ENCODE data around the gene SHLD3. TPM values are rescaled to one million over a fixed set of nuclear protein-coding genes. Genes with fewer than 3 reads are reported as not detected.
"Not testable (repeated sequence)": the region's sequence is repeated elsewhere in the genome, so short reads cannot be mapped to it uniquely, and the experiment has no call there.

SHLD3 gene, protein sequence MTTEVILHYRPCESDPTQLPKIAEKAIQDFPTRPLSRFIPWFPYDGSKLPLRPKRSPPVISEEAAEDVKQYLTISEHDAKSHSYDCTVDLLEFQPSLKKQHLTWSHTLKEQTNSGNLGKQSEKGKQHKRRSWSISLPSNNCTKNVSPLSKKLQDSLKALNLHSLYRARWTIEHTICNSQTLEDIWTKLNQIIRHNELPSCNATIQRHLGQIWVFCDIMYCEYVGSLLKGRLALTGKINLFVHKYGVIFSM
- 7.6 and 9.6 TPM in 2 replicates for polyA plus RNA-seq (2014; cell fraction: cytosol; rRNA removed)
- 6.4 and 7.5 TPM in 2 replicates for polyA plus RNA-seq (2014; cell fraction: nucleus; rRNA removed)

GRCh38 chr5:65624571-65625555 is at the start of gene SHLD3, which contains the start of gene TRAPPC13:
Gene SHLD3 (plus strand): TSS chr5:65625027. CDS start chr5:65629588, 4,561 bp downstream.
Gene TRAPPC13 (plus strand): TSS chr5:65625027. CDS start chr5:65625061, 34 bp downstream.
- peak; percentile 94 for DNase-seq (ENCODE audit: low spot score)

DNA sequence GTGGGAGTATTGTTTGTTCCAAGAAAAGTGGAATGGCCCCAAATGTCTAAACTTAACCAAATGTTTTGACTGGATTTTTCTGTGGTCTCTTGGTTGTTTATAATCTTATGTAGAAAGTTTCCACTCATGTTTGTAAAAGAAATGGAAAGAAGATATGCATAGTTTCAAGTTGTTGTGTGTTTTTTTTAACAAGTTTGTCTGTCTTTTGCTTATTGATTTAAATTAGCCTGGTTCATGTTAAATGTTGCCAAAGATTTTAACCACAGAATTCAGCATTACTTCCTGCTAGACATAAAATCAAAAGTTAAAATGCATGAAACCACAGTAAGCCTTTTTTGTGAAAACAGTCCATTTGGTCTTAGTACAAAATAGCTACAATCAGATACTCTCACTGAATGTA is 47.7 kb upstream of the SHLD3 start:
- DNase-seq (ENCODE audit: low spot score), result no peak

DNA sequence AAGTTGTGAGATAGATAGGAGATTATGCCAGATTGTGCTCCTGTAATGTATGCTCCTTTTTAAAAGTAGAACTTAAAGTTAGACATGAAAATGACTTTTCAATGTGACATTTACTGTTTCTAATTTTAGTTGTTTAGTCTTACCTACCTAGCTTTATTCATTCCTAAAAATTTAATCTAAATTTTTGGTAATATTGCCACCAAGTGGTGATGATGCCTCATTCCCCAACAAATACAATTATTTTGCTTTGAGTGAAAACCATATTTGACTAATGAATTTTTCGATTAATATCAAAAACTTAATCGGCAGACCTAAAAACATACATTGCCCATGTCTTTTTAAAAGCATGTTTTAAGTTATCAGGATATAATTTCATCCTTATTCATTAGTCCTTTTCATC is 36.1 kb upstream of the SHLD3 start:
- no peak for DNase-seq (ENCODE audit: low spot score)

- not testable (repeated sequence) for DNase-seq (ENCODE audit: low spot score)
Observed at GRCh38 chr5:65601761-65602160, 23.1 kb upstream of the SHLD3 start.

- no peak for DNase-seq (ENCODE audit: low spot score)
Observed at GRCh38 chr5:65611524-65611923, 13.3 kb upstream of the SHLD3 start.

- no peak for DNase-seq (ENCODE audit: low spot score)
Observed at GRCh38 chr5:65612298-65612907, 12.4 kb upstream of the SHLD3 start.

- DNase-seq (ENCODE audit: low spot score), result no peak
Observed at GRCh38 chr5:65620021-65620420, 4.8 kb upstream of the SHLD3 start.

- not testable (repeated sequence) for DNase-seq (ENCODE audit: low spot score)
Observed at GRCh38 chr5:65621961-65622360, 2.9 kb upstream of the SHLD3 start.

GRCh38 chr5:65623482-65623881 is 1.3 kb upstream of the SHLD3 start:
- DNase-seq (ENCODE audit: low spot score), result no peak

DNA sequence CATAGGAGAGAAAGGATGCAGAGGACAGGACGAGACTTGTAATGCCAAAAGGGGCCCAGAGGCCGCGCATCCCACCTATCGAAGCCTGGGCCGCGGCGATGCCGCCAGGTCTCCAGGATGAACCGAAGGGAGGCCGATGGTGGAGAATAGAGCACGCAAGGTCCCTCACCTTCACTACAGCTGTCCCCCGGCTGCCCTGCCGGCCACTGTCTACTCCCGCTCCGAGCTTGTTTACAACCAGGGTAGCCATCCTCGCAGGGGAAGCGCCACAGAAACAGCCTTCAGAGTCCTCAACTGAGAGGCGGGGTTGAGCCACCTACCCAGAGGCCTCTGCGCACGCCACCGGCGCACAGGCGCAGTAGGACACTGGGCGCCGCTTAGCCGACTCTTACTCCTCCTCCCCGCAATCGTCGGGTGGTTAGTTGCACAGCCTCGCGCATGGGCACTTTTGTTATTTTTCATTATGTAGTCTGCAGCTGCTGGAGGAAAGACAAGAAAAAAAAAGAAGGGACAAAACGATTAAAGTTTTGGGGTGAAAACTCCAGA is 729 bp upstream of the SHLD3 start, which contains the start of gene TRIM23:
TSS of gene TRIM23 (minus strand) at position 309 of the 546 bp plus-strand sequence. CDS start at position 250, 59 bp downstream.
- DNase-seq (ENCODE audit: low spot score), result peak; percentile 95

DNA sequence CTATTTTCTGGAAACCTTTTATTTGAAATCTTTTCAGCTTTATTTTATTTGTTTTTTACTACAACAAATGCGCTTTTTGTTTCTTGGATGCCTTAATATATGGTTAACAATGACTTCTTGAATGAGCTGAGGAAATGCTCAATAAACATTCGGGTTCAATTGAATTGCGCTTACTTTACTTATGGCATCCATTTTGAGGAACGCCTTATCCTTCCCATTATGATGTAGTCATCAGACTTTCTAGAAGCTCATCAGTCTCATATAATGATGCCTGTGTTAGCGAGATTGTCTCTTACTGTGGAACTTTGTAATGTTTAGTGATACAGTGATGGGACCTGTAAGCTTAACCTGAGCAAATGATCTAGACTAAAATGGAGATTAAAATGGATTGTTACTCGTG is 916 bp downstream of the SHLD3 start:
- no peak for DNase-seq (ENCODE audit: low spot score)

GRCh38 chr5:65630981-65631380 is 6.2 kb downstream of the SHLD3 start:
- DNase-seq (ENCODE audit: low spot score), result no peak

GRCh38 chr5:65640240-65640639 is 15.4 kb downstream of the SHLD3 start:
- DNase-seq (ENCODE audit: low spot score), result no peak

DNA sequence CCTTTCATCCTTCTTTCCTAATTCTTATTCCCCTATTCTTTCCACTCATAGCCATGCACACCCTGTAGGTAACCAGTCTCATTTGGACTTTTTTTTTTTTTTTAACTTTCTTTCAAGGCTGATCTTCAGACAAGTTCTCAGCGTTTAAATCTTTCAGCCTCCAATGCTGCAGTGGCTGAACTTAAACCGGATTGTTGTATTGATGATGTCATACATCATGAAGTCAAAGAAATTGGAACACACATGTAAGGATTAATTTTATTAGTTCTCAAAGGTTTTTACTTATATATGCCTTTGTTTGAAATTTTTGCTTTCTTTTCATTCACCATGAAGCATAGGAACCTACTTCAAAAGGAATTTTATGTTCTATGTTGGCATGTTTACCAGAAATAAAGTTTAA is 22.1 kb downstream of the SHLD3 start:
- no peak for DNase-seq (ENCODE audit: low spot score)

DNA sequence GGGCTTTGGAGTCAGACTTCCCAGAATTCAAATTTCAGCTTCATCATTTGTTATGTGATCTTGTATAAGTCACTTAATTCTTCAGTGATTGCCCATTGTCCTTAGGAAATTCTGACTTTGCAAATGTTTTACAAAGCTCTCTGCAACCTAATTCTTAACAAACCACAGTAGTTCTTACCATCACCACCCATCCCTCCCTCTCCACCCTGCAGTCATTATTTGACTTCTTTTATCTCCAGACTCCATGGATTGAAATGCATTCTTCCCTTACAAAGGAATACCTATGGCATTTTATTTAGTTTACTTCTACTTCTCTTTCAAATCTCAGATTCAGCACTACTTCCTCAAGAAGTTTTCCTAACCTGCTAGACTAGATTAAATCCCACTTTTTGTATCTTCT is 23.1 kb downstream of the SHLD3 start:
- DNase-seq (ENCODE audit: low spot score), result no peak

GRCh38 chr5:65651144-65651543 is 26.3 kb downstream of the SHLD3 start:
- no peak for DNase-seq (ENCODE audit: low spot score)

DNA sequence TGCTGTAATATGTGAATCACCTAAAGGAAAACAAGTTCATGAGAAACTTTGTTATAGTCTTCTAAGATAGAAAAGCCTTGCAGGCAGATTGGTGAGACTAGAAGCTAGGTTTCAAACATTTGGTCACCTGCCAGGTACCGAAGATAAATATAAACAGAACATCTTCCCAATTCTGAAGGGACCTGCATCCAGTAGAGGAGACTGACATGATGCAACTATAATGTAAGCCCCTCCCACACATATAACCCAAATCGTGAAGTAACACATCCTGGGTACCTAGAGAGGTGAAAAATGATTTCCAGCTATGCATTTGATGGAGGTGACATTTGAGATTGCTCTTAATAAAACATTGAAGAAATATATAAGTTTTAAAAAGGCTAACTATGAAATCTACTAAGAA is 29.9 kb downstream of the SHLD3 start:
- no peak for DNase-seq (ENCODE audit: low spot score)

DNA sequence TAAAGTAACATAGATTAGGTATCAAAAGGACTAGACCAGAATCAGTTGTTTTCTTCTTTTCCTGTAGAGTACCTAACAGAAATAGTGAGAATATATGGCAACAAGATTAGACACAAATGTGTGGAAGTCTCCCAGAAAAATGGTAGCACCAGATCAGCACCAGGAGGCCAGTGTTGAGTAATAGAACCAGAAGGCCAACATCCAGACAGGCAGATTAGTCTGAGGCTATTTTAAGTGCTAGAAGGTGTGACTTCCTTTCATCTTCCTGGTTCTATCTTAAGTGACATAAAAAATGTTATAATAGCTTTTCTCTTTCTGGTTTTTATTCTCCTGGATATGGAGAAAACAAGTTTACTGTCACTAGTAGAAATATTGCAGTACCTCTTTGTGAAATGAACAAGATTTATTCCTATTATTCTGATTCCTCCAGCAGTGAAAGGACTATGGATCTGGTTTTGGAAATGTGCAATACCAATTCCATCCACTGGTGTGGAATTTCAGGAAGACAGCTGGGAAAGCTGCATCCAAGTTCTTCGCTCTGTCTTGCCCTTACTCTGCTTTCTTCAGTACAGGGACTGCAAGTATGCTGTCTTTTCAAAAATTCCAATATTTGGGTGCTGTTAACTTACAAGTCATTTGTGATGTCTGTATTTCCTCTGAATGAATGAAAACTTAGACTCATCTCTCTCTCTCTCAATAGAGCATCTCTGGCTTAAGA is 39.1 kb downstream of the SHLD3 start:
- no peak for DNase-seq (ENCODE audit: low spot score)

- no peak for DNase-seq (ENCODE audit: low spot score)
Observed at GRCh38 chr5:65668696-65669095, 43.9 kb downstream of the SHLD3 start.

- no peak for DNase-seq (ENCODE audit: low spot score)
Observed at GRCh38 chr5:65672796-65673195, 48.0 kb downstream of the SHLD3 start.

DNA sequence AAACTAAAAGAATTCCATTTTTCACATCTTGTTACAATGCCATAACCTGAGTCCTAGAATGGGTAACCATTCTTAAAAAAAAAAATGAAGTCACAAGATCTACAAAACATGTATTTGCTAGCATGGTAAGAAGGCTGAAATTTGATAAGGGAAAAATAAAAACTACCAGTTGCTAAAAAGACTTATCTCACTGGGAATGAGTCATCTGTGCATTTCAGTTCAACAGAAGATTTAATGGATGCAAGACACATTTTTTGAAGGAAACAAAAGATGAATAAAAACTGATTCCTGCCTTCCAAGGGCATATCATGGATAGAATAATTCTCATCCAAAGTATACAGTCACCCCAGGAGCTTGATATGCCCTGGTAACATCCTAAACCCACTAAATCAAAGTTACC is 49.9 kb downstream of the SHLD3 start:
- DNase-seq (ENCODE audit: low spot score), result no peak

Data from SK-N-DZ (cell line).